OCI-LY3 (cell line): ENCODE measurements around the gene RBM17.
A peak's percentile ranks its signal among the peaks of the same experiment; 100 is the strongest.
"Not testable (repeated sequence)": the region's sequence is repeated elsewhere in the genome, so short reads cannot be mapped to it uniquely, and the experiment has no call there.

Source experiments
- H2AFZ ChIP-seq: fragments of 200-600, 300-600 bp; shearing (Covaris generic); 2 replicates; pipeline ENCODE4 v1.6.0; 2014; ENCODE audit warnings: antibody characterized with exemption, low read depth, low read length
- H3K27ac ChIP-seq: fragments of 200-600, 300-600 bp; sonication (generic); 2 replicates; pipeline ENCODE4 v1.5.1; 2014; ENCODE audit warnings: mild to moderate bottlenecking, low read length, moderate library complexity, mixed read lengths
- H3K27me3 ChIP-seq: fragments of 200-600, 300-600 bp; sonication (generic); 2 replicates; pipeline ENCODE4 v1.6.1; 2014; ENCODE audit warnings: low read depth, low read length, mixed read lengths
- H3K36me3 ChIP-seq: fragments of 200-600, 300-600 bp; sonication (generic); replicated peaks from 2 replicates; pipeline ENCODE3; 2014; ENCODE audit warnings: low read depth, low read length, mixed read lengths
- H3K4me1 ChIP-seq: fragments of 300-600, 200-600 bp; sonication (generic); 2 replicates; pipeline ENCODE4 v1.6.1; 2014; ENCODE audit warnings: low read length, mixed read lengths
- H3K4me2 ChIP-seq: fragments of 200-600, 300-600 bp; sonication (generic); 2 replicates; pipeline ENCODE4 v1.6.1; 2014; ENCODE audit warnings: low read length, mixed read lengths
- H3K4me3 ChIP-seq: fragments of 300-600, 200-600 bp; sonication (generic); 2 replicates; pipeline ENCODE4 v1.5.1; 2014; ENCODE audit warnings: antibody characterized with exemption, mild to moderate bottlenecking, low read length, moderate library complexity
- H3K79me2 ChIP-seq: fragments of 300-600, 200-600 bp; shearing (Covaris generic); 2 replicates; pipeline ENCODE4 v1.6.1; 2014; ENCODE audit warnings: mild to moderate bottlenecking, low read length, mixed read lengths
- H3K9ac ChIP-seq: fragments of 300-600, 200-600 bp; shearing (Covaris generic); 2 replicates; pipeline ENCODE4 v1.6.0; 2014; ENCODE audit warnings: mild to moderate bottlenecking, low read length, moderate library complexity
- H3K9me3 ChIP-seq: fragments of 200-600, 300-600 bp; shearing (Covaris generic); 2 replicates; pipeline ENCODE4 v1.6.1; 2014; ENCODE audit warnings: low read length, mixed read lengths; ENCODE audit not compliant: insufficient read depth
- H4K20me1 ChIP-seq: fragments of 200-600, 300-600 bp; sonication (generic); 2 replicates; pipeline ENCODE4 v1.6.1; 2016; ENCODE audit warnings: low read length, mixed read lengths; ENCODE audit not compliant: insufficient read depth
- CTCF ChIP-seq: fragments of 200-600, 300-600 bp; sonication (generic); IDR thresholded peaks from 2 replicates; pipeline ENCODE4 v1.5.1; 2014; ENCODE audit warnings: antibody characterized with exemption, low read length, low read depth
- EZH2phosphoT487 ChIP-seq: fragments of 200-600 bp; shearing (Covaris generic); IDR thresholded peaks from 2 replicates; pipeline ENCODE4 v1.6.1; 2018; ENCODE audit warnings: antibody characterized with exemption, mixed run types, low read depth

The RBM17 gene

GRCh38 chr10:6164271-6165095 is 75.6 kb downstream of the RBM17 start:
- Histone ChIP-seq H3K4me2 (peak overlapping the region; percentile 80), H3K79me2 (peaks cover 63% of the 10 kb centered on the region), H3K4me3 (peak overlapping the region; percentile 92), H3K27ac (peak overlapping the region; percentile 73), H3K9ac (peak overlapping the region; percentile 95), H3K36me3 (peaks cover 13% of the 10 kb centered on the region), H2AFZ (no peak overlapping the region), H4K20me1 (peaks cover 33% of the 10 kb centered on the region), H3K9me3 (no peaks in the 10 kb centered on the region), H3K4me1 (peaks cover 4% of the 10 kb centered on the region), H3K27me3 (no peaks in the 10 kb centered on the region)
- TF ChIP-seq EZH2phosphoT487 = no peak

DNA sequence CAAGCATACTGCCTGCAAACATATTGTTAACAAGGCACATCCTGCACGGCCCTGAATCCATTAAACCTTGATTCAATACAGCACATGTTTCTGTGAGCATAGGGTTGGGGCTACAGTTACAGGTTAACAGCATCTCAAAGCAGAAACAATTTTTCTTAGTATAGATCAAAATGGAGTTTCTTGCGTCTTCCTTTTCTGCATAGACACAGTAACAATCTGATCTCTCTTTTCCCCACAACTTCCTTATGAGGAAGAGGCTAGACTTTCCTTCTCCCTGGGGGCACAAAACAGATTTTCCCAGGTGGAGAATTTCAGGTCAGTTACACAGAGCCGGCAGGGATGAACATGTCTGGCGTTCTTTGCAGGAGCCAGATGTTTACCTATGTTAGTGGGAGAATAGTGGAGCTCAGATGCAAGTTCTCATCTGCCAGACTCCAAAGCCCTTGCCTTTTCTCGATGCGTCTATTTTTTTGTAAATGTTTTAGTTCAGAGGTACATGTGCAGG is 76.4 kb downstream of the RBM17 start:
- Histone ChIP-seq H3K36me3 (peaks cover 13% of the 10 kb centered on the region), H3K27me3 (no peaks in the 10 kb centered on the region), H2AFZ (no peak overlapping the region), H4K20me1 (peaks cover 41% of the 10 kb centered on the region), H3K27ac (no peak overlapping the region), H3K9me3 (no peaks in the 10 kb centered on the region), H3K4me3 (no peak overlapping the region), H3K79me2 (peaks cover 70% of the 10 kb centered on the region), H3K9ac (no peak overlapping the region), H3K4me2 (peak overlapping the region; percentile 80), H3K4me1 (peaks cover 4% of the 10 kb centered on the region)
- TF ChIP-seq CTCF (no peak), EZH2phosphoT487 (no peak)

DNA sequence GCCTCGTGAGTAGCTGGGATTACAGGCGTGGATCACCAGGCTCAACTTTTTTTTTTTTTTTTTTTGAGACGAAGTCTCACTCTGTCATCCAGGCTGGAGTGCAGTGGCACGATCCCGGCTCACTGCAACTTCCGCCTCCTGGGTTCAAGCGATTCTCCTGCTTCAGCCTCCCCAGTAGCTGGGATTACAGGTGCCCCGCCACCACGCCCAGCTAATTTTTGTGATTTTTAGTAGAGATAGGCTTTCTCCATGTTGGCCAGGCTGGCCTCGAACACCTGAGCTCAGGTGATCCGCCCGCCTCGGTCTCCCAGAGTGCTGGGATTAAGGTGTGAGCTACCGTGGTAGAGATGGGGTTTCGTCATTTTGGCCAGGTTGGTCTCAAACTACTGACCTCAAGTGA is 77.1 kb downstream of the RBM17 start:
- H3K36me3 ChIP-seq = peaks cover 13% of the 10 kb centered on the region
- H2AFZ ChIP-seq, H3K9me3 ChIP-seq, H3K4me2 ChIP-seq, H3K4me3 ChIP-seq, H3K9ac ChIP-seq, H3K27ac ChIP-seq, H3K27me3 ChIP-seq, H3K4me1 ChIP-seq: not testable (repeated sequence)
- peaks cover 76% of the 10 kb centered on the region for H3K79me2 ChIP-seq
- H4K20me1 ChIP-seq = peaks cover 44% of the 10 kb centered on the region
